ENCODE results near the gene PIGP. TPM values are rescaled to one million over a fixed set of nuclear protein-coding genes. Genes with fewer than 3 reads are reported as not detected.

Gene PIGP
- total and polyA plus RNA-seq, 2 donors, result 24.4 to 40.6 TPM

DNA sequence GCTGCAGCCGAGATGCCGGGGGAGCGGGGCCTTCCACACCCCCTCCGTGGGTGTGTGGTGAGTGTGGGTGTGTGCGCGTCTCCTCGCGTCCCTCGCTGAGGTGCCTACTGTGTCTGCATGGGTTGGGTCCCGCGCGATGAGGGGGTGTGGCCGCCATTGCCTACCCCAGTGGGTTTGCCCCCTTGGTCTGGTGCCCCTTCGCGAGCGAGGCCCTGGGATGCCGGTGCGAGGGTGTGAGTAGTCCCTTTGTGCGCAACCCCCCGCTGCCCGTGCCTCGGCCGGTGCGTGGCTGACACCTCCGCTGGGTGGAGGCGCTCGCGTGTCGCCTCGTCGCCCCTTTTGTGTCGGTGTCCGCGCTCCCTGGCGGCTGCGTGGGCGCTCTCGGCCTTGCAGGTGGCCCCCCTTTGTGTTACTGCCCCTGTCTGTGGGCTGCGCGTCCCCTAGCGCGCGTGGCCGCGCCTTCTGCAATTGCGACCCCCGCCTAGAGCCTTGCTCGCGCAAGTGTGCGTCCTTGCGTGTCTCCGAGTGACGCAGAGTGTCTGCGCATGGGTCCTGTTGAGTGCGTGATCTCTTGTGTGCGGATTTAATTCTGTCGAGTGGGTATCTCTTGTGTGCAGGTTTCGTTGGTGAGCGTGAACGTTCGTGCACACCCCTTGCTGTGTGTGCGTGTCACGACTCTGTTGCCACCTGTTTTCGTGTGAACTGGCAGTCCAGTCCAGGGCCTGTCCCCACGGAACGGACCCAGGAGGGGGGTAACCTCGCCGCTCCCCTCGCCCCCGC, 736 bp upstream of the PIGP start:
- Histone ChIP-seq H3K27ac (ENCODE audit: low read depth in 1 of 2, low read length in 1 of 2) (peak overlapping the region; percentile 89 to 91), H3K36me3 (ENCODE audit: control insufficient read depth in 2 of 2, insufficient read depth in 2 of 2, low read length in 1 of 2) (peaks cover 0 to 3% of the 10 kb centered on the region in 2 donors), H3K4me3 (ENCODE audit: low read length in 2 of 2) (peak overlapping the region; percentile 67 to 83), H3K4me1 (ENCODE audit: control insufficient read depth in 2 of 2, insufficient read depth in 2 of 2, low read length in 2 of 2) (peaks cover 4 to 20% of the 10 kb centered on the region in 2 donors), H3K9me3 (ENCODE audit: control insufficient read depth in 2 of 2, insufficient read depth in 1 of 2, low read length in 1 of 2) (no peaks in the 10 kb centered on the region), H3K27me3 (ENCODE audit: control insufficient read depth in 2 of 2, insufficient read depth in 1 of 2, low read length in 1 of 2) (no peaks in the 10 kb centered on the region)
- DNase-seq (ENCODE audit: low read depth in 6 of 9, low spot score in 9 of 9), result peak in 8 of 9 donors; percentile 41 to 78 (median 61)
- WGBS, result under 1% methylated on average over 70 of the region's 70 CpGs

DNA sequence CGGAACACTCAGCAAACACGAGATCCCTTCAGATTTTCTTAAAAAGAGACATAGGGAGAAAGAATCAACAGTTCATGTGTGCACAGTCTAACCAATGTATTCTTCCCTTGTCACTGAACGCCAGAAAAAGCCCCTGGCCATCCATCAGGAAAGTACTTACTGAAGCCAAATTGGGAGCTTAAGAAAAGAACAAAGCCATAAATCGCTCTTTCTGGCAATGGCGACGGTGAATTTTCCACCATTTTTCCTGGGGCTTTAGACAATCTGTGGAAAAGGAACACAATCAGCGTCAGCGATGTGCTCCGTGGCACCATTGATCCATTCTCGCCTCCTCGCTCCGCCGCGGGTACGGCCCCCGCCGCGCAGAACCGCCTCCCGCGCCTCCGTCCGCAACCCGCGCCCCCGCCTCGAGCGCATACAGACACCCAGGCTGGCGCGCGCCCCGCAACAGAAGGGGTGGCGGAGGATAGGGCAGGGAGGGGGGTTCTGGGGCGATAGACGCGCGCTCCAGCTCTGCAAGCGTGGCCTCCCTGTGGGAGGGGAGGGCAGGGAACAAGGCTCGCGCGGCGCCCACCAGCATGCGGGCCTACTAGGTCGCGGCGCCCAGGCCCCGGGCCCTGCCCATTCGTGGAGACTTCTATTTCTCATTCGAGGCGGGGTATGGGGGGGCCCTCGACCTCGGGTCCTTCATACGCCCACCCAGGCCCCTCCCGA, 440 bp downstream of the PIGP start:
- peak overlapping the region; percentile 67 to 75 for H3K4me3 ChIP-seq (ENCODE audit: low read length in 2 of 2)
- DNase-seq (ENCODE audit: low read depth in 6 of 9, low spot score in 9 of 9), result peak in 4 of 9 donors; percentile 19 to 60 (median 41)
- WGBS, result under 1% methylated on average over 54 of the region's 54 CpGs
- peak overlapping the region; percentile 92 to 94 for H3K27ac ChIP-seq (ENCODE audit: low read depth in 1 of 2, low read length in 1 of 2)
- peaks cover 0 to 5% of the 10 kb centered on the region in 2 donors for H3K36me3 ChIP-seq (ENCODE audit: control insufficient read depth in 2 of 2, insufficient read depth in 2 of 2, low read length in 1 of 2)
- peaks cover 4 to 20% of the 10 kb centered on the region in 2 donors for H3K4me1 ChIP-seq (ENCODE audit: control insufficient read depth in 2 of 2, insufficient read depth in 2 of 2, low read length in 2 of 2)
- no peaks in the 10 kb centered on the region for H3K27me3 ChIP-seq (ENCODE audit: control insufficient read depth in 2 of 2, insufficient read depth in 1 of 2, low read length in 1 of 2)
- H3K9me3 ChIP-seq (ENCODE audit: control insufficient read depth in 2 of 2, insufficient read depth in 1 of 2, low read length in 1 of 2), result no peaks in the 10 kb centered on the region

DNA sequence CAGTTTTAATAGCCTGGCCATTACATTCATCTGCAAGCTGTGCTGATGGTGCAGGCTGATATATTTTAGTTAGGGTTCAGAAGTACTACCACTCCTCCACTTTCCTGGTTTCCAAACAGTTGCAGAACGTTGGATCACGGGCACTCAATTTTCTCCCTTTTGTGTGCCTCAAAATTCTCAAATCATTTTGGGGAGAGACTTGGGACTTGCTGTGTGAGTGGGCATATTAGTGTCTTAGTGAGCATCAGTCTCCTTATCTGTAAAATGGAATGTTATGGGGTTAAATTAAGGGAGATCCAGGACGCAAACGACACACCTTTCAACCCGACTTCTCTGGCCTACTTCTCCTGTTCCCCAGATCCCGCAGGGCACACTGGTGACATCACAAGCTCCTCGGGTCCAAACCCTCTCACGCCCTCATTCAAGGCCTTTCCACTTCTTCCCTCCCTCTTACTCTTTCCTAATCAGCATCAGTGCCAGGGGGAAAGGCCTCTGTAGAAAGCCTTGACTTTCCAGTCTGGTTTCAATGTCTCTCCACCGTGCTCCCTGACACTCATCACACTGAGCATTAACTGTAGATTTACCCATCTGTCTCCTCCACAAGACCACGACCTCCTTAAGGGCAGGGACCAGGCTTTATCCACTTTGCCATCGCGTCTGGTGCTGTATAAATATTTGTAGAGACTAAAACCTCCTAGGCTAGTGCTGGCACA, 1.2 kb downstream of the PIGP start:
- Histone ChIP-seq H3K36me3 (ENCODE audit: control insufficient read depth in 2 of 2, insufficient read depth in 2 of 2, low read length in 1 of 2) (peaks cover 0 to 11% of the 10 kb centered on the region in 2 donors), H3K9me3 (ENCODE audit: control insufficient read depth in 2 of 2, insufficient read depth in 1 of 2, low read length in 1 of 2) (no peaks in the 10 kb centered on the region), H3K27ac (ENCODE audit: low read depth in 1 of 2, low read length in 1 of 2) (peak overlapping the region; percentile 92 to 94), H3K4me1 (ENCODE audit: control insufficient read depth in 2 of 2, insufficient read depth in 2 of 2, low read length in 2 of 2) (peaks cover 4 to 20% of the 10 kb centered on the region in 2 donors), H3K27me3 (ENCODE audit: control insufficient read depth in 2 of 2, insufficient read depth in 1 of 2, low read length in 1 of 2) (no peaks in the 10 kb centered on the region), H3K4me3 (ENCODE audit: low read length in 2 of 2) (peak overlapping the region; percentile 67 to 75)
- peak in 2 of 9 donors; percentile 20 to 23 for DNase-seq (ENCODE audit: low read depth in 6 of 9, low spot score in 9 of 9)
- 59% methylated on average over 12 of the region's 12 CpGs for WGBS

DNA sequence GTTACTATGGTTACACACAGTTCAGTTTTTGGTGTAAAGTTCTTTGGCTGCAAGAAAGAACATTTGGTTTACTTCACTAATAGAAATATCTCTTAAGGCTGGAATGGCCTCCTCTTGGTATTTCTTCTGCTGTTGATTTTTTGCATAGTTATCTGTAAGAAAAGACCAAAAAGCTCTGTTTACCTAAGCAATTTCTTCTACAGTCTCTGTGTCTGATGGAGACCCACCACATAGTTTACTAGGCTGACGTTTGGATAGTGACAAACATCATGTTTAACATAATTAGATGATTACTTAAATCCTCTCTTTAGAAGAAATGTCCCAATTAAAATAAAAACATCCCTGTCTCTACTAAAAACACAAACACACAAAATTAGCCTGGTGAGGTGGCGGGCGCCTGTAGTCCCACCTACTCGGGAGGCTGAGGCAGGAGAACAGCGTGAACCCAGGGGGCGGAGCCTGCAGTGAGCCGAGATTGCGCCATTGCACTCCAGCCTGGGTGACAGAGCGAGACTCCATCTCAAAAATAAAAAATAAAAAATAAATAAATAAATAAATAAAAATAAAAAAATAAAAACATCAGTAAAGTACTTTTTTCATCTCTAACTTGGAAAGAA, 7.2 kb downstream of the PIGP start:
- no peak for DNase-seq (ENCODE audit: low read depth in 6 of 9, low spot score in 9 of 9)
- H3K27ac ChIP-seq (ENCODE audit: low read depth in 1 of 2, low read length in 1 of 2), result no peak overlapping the region
- peaks cover 0 to 14% of the 10 kb centered on the region in 2 donors for H3K36me3 ChIP-seq (ENCODE audit: control insufficient read depth in 2 of 2, insufficient read depth in 2 of 2, low read length in 1 of 2)
- H3K4me1 ChIP-seq (ENCODE audit: control insufficient read depth in 2 of 2, insufficient read depth in 2 of 2, low read length in 2 of 2), result peaks cover 0 to 2% of the 10 kb centered on the region in 2 donors
- no peak overlapping the region for H3K4me3 ChIP-seq (ENCODE audit: low read length in 2 of 2)
- no peaks in the 10 kb centered on the region for H3K9me3 ChIP-seq (ENCODE audit: control insufficient read depth in 2 of 2, insufficient read depth in 1 of 2, low read length in 1 of 2)
- WGBS, result 98% methylated on average over 9 of the region's 9 CpGs
- H3K27me3 ChIP-seq (ENCODE audit: control insufficient read depth in 2 of 2, insufficient read depth in 1 of 2, low read length in 1 of 2), result no peaks in the 10 kb centered on the region

DNA sequence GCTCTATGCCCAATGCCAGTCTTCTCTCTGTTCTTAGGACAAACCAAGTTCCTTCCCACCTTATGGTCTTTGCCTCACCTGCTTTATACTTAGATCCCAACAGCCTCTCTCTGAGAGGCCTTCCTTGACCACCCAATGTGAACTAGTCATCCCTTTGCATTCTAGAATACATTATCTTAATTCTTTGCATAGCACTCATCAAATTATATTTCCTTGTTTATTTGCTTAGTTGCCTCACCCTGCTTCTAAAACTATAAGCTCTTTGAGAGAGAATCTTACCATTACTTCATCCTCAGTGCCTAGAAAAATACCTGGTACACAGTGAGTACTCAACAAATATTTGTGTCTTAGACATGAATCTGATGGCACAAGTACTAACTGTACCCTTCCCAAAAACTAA, 8.0 kb downstream of the PIGP start:
- Histone ChIP-seq H3K27me3 (ENCODE audit: control insufficient read depth in 2 of 2, insufficient read depth in 1 of 2, low read length in 1 of 2) (no peaks in the 10 kb centered on the region), H3K4me3 (ENCODE audit: low read length in 2 of 2) (no peak overlapping the region), H3K36me3 (ENCODE audit: control insufficient read depth in 2 of 2, insufficient read depth in 2 of 2, low read length in 1 of 2) (peaks cover 0 to 14% of the 10 kb centered on the region in 2 donors), H3K27ac (ENCODE audit: low read depth in 1 of 2, low read length in 1 of 2) (no peak overlapping the region), H3K9me3 (ENCODE audit: control insufficient read depth in 2 of 2, insufficient read depth in 1 of 2, low read length in 1 of 2) (no peaks in the 10 kb centered on the region), H3K4me1 (ENCODE audit: control insufficient read depth in 2 of 2, insufficient read depth in 2 of 2, low read length in 2 of 2) (peaks cover 2 to 10% of the 10 kb centered on the region in 2 donors)
- no peak for DNase-seq (ENCODE audit: low read depth in 6 of 9, low spot score in 9 of 9)

DNA sequence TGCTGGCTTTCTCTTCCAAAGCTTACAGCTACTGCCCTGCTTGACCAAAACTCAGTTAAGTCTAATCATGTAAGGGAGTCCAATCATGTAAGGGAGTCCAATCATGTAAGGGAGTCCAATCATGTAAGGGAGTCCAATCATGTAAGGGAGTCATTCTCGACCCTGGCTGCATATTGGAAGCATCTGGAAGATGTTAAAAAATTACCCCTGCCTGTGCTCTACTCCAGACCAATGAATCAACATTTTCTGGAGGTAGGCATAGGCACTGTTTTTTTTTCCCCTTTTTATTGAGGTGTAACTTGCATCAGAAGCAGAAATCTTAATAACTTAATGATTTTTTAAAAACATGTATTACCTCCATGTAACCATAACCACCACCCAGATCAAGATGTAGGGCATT, 9.4 kb downstream of the PIGP start:
- Histone ChIP-seq H3K36me3 (ENCODE audit: control insufficient read depth in 2 of 2, insufficient read depth in 2 of 2, low read length in 1 of 2) (peaks cover 0 to 9% of the 10 kb centered on the region in 2 donors), H3K4me3 (ENCODE audit: low read length in 2 of 2) (no peak overlapping the region), H3K4me1 (ENCODE audit: control insufficient read depth in 2 of 2, insufficient read depth in 2 of 2, low read length in 2 of 2) (peaks cover 2 to 11% of the 10 kb centered on the region in 2 donors), H3K27me3 (ENCODE audit: control insufficient read depth in 2 of 2, insufficient read depth in 1 of 2, low read length in 1 of 2) (no peaks in the 10 kb centered on the region), H3K27ac (ENCODE audit: low read depth in 1 of 2, low read length in 1 of 2) (no peak overlapping the region), H3K9me3 (ENCODE audit: control insufficient read depth in 2 of 2, insufficient read depth in 1 of 2, low read length in 1 of 2) (no peaks in the 10 kb centered on the region)
- WGBS, result 95% methylated on average over 1 of the region's 1 CpG
- no peak for DNase-seq (ENCODE audit: low read depth in 6 of 9, low spot score in 9 of 9)

DNA sequence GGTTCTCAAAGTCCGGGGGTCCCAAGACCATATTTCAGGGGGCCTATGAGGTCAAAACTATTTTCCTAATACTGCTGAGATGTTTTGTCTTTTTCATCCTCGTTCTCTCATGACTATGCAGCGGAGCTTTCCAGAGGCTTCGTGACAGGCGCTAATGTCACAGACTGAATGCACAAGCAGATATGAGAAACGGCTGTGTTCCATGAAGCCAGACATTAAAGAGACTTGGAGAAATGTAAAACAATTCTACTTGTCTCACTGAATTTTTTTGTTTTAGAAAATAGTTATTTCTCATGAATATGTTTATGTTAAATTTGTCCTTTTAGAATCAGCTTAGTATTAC, 10.3 kb downstream of the PIGP start:
- H3K36me3 ChIP-seq (ENCODE audit: control insufficient read depth in 2 of 2, insufficient read depth in 2 of 2, low read length in 1 of 2), result peaks cover 0 to 9% of the 10 kb centered on the region in 2 donors
- H3K4me1 ChIP-seq (ENCODE audit: control insufficient read depth in 2 of 2, insufficient read depth in 2 of 2, low read length in 2 of 2), result peaks cover 2 to 11% of the 10 kb centered on the region in 2 donors
- no peaks in the 10 kb centered on the region for H3K27me3 ChIP-seq (ENCODE audit: control insufficient read depth in 2 of 2, insufficient read depth in 1 of 2, low read length in 1 of 2)
- H3K9me3 ChIP-seq (ENCODE audit: control insufficient read depth in 2 of 2, insufficient read depth in 1 of 2, low read length in 1 of 2), result no peaks in the 10 kb centered on the region
- no peak overlapping the region for H3K4me3 ChIP-seq (ENCODE audit: low read length in 2 of 2)
- no peak for DNase-seq (ENCODE audit: low read depth in 6 of 9, low spot score in 9 of 9)
- H3K27ac ChIP-seq (ENCODE audit: low read depth in 1 of 2, low read length in 1 of 2), result no peak overlapping the region
- 96% methylated on average over 6 of the region's 6 CpGs for WGBS

DNA sequence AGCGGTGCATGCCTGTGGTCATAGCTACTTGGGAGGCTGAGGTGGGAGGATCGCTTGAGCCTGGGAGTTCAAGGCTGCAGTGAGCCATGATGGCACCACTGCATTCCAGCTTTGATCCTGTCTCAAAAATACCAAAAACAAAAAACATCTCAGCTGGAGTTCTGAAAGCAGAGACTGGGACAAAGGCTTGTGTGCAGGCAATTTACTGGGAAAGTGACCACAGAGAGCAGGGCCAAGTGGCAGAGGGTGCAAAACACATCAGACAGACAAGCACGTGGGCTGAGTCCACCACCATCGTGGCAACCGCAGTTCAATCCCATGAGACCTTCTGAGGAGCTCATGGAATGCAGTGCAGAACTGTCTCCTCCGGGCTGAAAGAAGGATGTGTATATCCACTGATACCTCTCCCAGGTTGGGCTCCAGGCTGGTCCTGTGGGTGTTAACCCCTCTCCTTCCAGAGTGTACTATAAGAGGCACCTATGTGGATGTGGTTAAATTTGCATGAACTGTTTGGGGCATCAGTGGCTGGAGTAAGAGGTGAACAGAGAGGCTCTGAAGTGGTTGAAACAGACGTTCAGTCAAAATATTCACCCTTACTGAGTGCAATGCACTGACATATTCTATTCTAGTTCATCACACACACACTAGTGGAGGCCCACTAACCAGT, 10.8 kb downstream of the PIGP start:
- Histone ChIP-seq H3K36me3 (ENCODE audit: control insufficient read depth in 2 of 2, insufficient read depth in 2 of 2, low read length in 1 of 2) (peaks cover 0 to 5% of the 10 kb centered on the region in 2 donors), H3K27me3 (ENCODE audit: control insufficient read depth in 2 of 2, insufficient read depth in 1 of 2, low read length in 1 of 2) (no peaks in the 10 kb centered on the region), H3K4me1 (ENCODE audit: control insufficient read depth in 2 of 2, insufficient read depth in 2 of 2, low read length in 2 of 2) (peaks cover 2 to 11% of the 10 kb centered on the region in 2 donors), H3K4me3 (ENCODE audit: low read length in 2 of 2) (no peak overlapping the region), H3K27ac (ENCODE audit: low read depth in 1 of 2, low read length in 1 of 2) (no peak overlapping the region), H3K9me3 (ENCODE audit: control insufficient read depth in 2 of 2, insufficient read depth in 1 of 2, low read length in 1 of 2) (no peaks in the 10 kb centered on the region)
- 90% methylated on average over 7 of the region's 7 CpGs for WGBS
- DNase-seq (ENCODE audit: low read depth in 6 of 9, low spot score in 9 of 9), result no peak
